GM12878 (cell line): ENCODE results near the gene CDC14B. TPM values are rescaled to one million over a fixed set of nuclear protein-coding genes. Genes with fewer than 3 reads are reported as not detected.

Experiments used
- ATAC-seq: fragments of 200-7000 bp; cut with Tn5 transposase; 3 replicates; pipeline ENCODE4 v1.9.1; 2020; ENCODE audit warnings: mild to moderate bottlenecking, moderate library complexity
- BruUV-seq: library from RNA; stranded (reverse); fragments of 400-500 nt; replicated peaks from 2 replicates; lab custom pipeline; 2021; lab: Mats Ljungman, UMichigan
- CTCF ChIA-PET: fragments of 300-600 bp; sonication (Branson Sonifier 250); formaldehyde crosslinking; extraction: SDS; loops from one replicate; lab custom pipeline; 2021; ENCODE audit warnings: inconsistent platforms; lab: Yijun Ruan, JAX
- POLR2A ChIA-PET: fragments of 350-600 bp; formaldehyde crosslinking; extraction: SDS; loops from one replicate; lab custom pipeline; 2021; ENCODE audit warnings: inconsistent platforms; lab: Charles Lee
- RAD21 ChIA-PET: fragments of 300-600 bp; sonication (Branson Sonifier 250); formaldehyde crosslinking; loops from one replicate; lab custom pipeline; 2023; ENCODE audit warnings: antibody characterized with exemption; ENCODE audit not compliant: unreplicated experiment; lab: Charles Lee
- SMC1A ChIA-PET: fragments of 300-600 bp; sonication (Branson Sonifier 250); formaldehyde crosslinking; loops from one replicate; lab custom pipeline; 2023; ENCODE audit not compliant: unreplicated experiment, uncharacterized antibody; lab: Charles Lee
- DNase-seq: peaks from one replicate; pipeline ENCODE4 v3.0.0-alpha.2; 2011; ENCODE audit warnings: low read depth, low spot score
- FAIRE-seq: peaks from 3 replicates; lab custom pipeline; 2011; peaks lifted over from hg19 to GRCh38; lab: Jason Lieb, UNC
- H2AFZ ChIP-seq: 2 replicates; pipeline ENCODE4 v1.6.0; 2011; ENCODE audit warnings: low read depth, low read length, control low read depth; ENCODE audit not compliant: control insufficient read depth
- H3K27ac ChIP-seq: 2 replicates; pipeline ENCODE4 v1.5.1; 2011; ENCODE audit warnings: control low read depth; ENCODE audit not compliant: control insufficient read depth, insufficient read depth
- H3K27me3 ChIP-seq, 2 experiments: replicated peaks in 1 of 2; 2 replicates each; pipeline versions ENCODE4 v1.6.0 to v1.6.1; 2011; ENCODE audit warnings: low read length in 1 of 2; ENCODE audit not compliant: control insufficient read depth in 2 of 2, insufficient read depth in 2 of 2
- H3K36me3 ChIP-seq, 2 experiments: 2 replicates each; pipeline ENCODE4 v1.5.1; 2011; ENCODE audit warnings: low read length in 1 of 2; ENCODE audit not compliant: control insufficient read depth in 2 of 2, insufficient read depth in 2 of 2
- H3K4me1 ChIP-seq: 2 replicates; pipeline ENCODE4 v1.6.1; 2011; ENCODE audit warnings: mild to moderate bottlenecking, low read length, moderate library complexity, mixed read lengths; ENCODE audit not compliant: control insufficient read depth, insufficient read depth
- H3K4me2 ChIP-seq: 2 replicates; pipeline ENCODE4 v1.6.0; 2011; ENCODE audit warnings: control low read depth; ENCODE audit not compliant: control insufficient read depth, insufficient read depth
- H3K4me3 ChIP-seq: fragments of 200-600 bp; sonication (generic); 2 replicates; pipeline ENCODE4 v1.5.1; 2016
- H3K79me2 ChIP-seq: 2 replicates; pipeline ENCODE4 v1.6.0; 2011; ENCODE audit warnings: low read length; ENCODE audit not compliant: control insufficient read depth, insufficient read depth
- H3K9ac ChIP-seq: 2 replicates; pipeline ENCODE4 v1.8.0; 2011; ENCODE audit warnings: low read length, control low read depth, mixed read lengths; ENCODE audit not compliant: control insufficient read depth, insufficient read depth
- H3K9me3 ChIP-seq: replicated peaks from 3 replicates; pipeline ENCODE4 v1.5.1; 2011; ENCODE audit warnings: mild to moderate bottlenecking, low read length; ENCODE audit not compliant: control insufficient read depth, insufficient read depth
- H4K20me1 ChIP-seq: 2 replicates; pipeline ENCODE4 v1.6.0; 2011; ENCODE audit not compliant: control insufficient read depth, insufficient read depth
- CBX3 ChIP-seq: fragments of 200-600 bp; sonication (generic); IDR thresholded peaks from 2 replicates; pipeline ENCODE4 v1.6.1; 2016; ENCODE audit warnings: low read depth, borderline replicate concordance
- EZH2 ChIP-seq: IDR thresholded peaks from 2 replicates; pipeline ENCODE4 v1.6.1; 2012; ENCODE audit warnings: low read depth, mild to moderate bottlenecking, control low read depth, inconsistent platforms, low read length, borderline replicate concordance; ENCODE audit not compliant: control insufficient read depth
- HDAC2 ChIP-seq: fragments of 200-600 bp; sonication (generic); IDR thresholded peaks from 2 replicates; pipeline ENCODE4 v1.6.1; 2017
- HDAC6 ChIP-seq: fragments of 200-600 bp; sonication (generic); IDR thresholded peaks from one replicate; pipeline ENCODE4 v1.8.0; 2017; ENCODE audit warnings: antibody characterized with exemption; ENCODE audit not compliant: unreplicated experiment
- IRF4 ChIP-seq: IDR thresholded peaks from 2 replicates; pipeline ENCODE4 v1.6.1; 2011; ENCODE audit warnings: low read depth, low read length
- PML ChIP-seq: IDR thresholded peaks from 2 replicates; pipeline ENCODE4 v1.6.1; 2012; ENCODE audit warnings: low read length, inconsistent platforms
- STAT1 ChIP-seq: fragments of 450-650 bp; conservative IDR thresholded peaks from 2 replicates; pipeline ENCODE4 v1.6.1; 2014; ENCODE audit warnings: antibody characterized with exemption, mild to moderate bottlenecking
- TCF12 ChIP-seq: IDR thresholded peaks from 2 replicates; pipeline ENCODE4 v1.6.1; 2011; ENCODE audit warnings: low read depth, mild to moderate bottlenecking, low read length
- TCF3 ChIP-seq: IDR thresholded peaks from 2 replicates; pipeline ENCODE4 v1.6.1; 2012; ENCODE audit warnings: low read depth, mild to moderate bottlenecking, low read length, borderline replicate concordance; ENCODE audit not compliant: insufficient read depth
- ZNF687 ChIP-seq: fragments of 450-650 bp; IDR thresholded peaks from 2 replicates; pipeline ENCODE4 v1.6.1; 2017; ENCODE audit warnings: mild to moderate bottlenecking, moderate library complexity
- WGBS: methylation state at CpG from one replicate; pipeline ENCODE4 v1.1.6; 2016; ENCODE audit warnings: low lambda C conversion rate; ENCODE audit not compliant: insufficient replicate concordance, insufficient coverage; ENCODE audit errors: missing lambda C conversion rate; 5-methylcytosine and 5-hydroxymethylcytosine counted together
- in situ Hi-C: fragments of 300-500 bp; cut with MboI; formaldehyde crosslinking; loops from 9 replicates; pipeline ENCODE4 v1.14.3; 2018; ENCODE audit warnings: mixed read lengths
- intact Hi-C: fragments of 100-400 bp; cut with micrococcal nuclease; formaldehyde crosslinking; loops from one replicate; pipeline ENCODE4 v1.14.2; 2022; ENCODE audit not compliant: unreplicated experiment
- polyA plus RNA-seq, 11 experiments: library from polyadenylated mRNA; depleted of rRNA in 4 of 11; unstranded in 6 of 11; stranded (reverse) in 5 of 11; fragments of >200 nt; fragmentation: Nextera tagmentation in 4 of 11; fragmentation: Illumina TruSeq in 1 of 11; extraction: Ambion mirVana in 4 of 11; extraction: Trizol in 1 of 11; gene quantifications; 1 replicate in 1 of 11; 2 replicates in 10 of 11; pipeline versions ENCODE4 v1.2.1 to v1.2.3, GENCODE V29; 2011 to 2016; ENCODE audit warnings: inconsistent platforms in 2 of 11, missing spikeins in 2 of 11, low read depth in 1 of 11
- total RNA-seq, 4 experiments: library from RNA; depleted of rRNA in 3 of 4; stranded (reverse); fragments of >200 nt in 3 of 4; fragmentation: Illumina TruSeq in 1 of 4; extraction: Trizol in 1 of 4; gene quantifications; 2 replicates each; pipeline versions ENCODE4 v1.2.1 to v1.2.3, GENCODE V29; 2013 to 2021
- TF ChIP-seq, protein P1 (sequence below): fragments of 450-650 bp; IDR thresholded peaks from 2 replicates; pipeline ENCODE4 v1.6.1; 2016; ENCODE audit warnings: mild to moderate bottlenecking
- TF ChIP-seq, protein P2 (sequence below): IDR thresholded peaks from 2 replicates; pipeline ENCODE4 v1.6.1; 2011; ENCODE audit warnings: borderline replicate concordance, low read depth, mild to moderate bottlenecking, moderate library complexity, low read length; ENCODE audit not compliant: insufficient read depth, poor library complexity, severe bottlenecking
- TF ChIP-seq, protein P3 (sequence below): IDR thresholded peaks from 2 replicates; pipeline ENCODE4 v1.6.1; 2012; ENCODE audit warnings: low read depth, low read length, improper control_type of control experiment

CDC14B gene
- total and polyA plus RNA-seq, 10 of the 15 experiments (the other 5 are each of a cell fraction or from before 2014, with no cell fraction given), result 3.7 to 11.7 (median 6.2) TPM

- TF ChIP-seq, protein P1, sequence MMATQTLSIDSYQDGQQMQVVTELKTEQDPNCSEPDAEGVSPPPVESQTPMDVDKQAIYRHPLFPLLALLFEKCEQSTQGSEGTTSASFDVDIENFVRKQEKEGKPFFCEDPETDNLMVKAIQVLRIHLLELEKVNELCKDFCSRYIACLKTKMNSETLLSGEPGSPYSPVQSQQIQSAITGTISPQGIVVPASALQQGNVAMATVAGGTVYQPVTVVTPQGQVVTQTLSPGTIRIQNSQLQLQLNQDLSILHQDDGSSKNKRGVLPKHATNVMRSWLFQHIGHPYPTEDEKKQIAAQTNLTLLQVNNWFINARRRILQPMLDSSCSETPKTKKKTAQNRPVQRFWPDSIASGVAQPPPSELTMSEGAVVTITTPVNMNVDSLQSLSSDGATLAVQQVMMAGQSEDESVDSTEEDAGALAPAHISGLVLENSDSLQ, result no peak
These were observed 120.8 kb downstream of the CDC14B start (continued) for GRCh38 chr9:96498796-96499195.

DNA sequence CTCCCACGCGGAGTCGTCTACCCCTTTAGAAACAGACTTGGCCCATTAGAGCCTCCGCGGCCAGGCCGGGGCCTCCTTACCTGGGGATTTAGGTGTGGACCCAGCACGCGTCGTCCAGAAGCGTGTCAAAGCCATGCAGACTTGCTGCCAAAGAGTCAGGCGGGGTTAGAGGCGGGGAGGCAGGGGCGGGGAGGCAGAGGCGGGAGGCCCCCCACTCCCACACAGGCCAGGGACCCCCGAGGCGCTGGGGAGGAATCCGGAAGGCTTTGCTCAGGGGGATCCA lies 122.6 kb downstream of the CDC14B start:
- no peaks in the 10 kb centered on the region for H3K36me3 ChIP-seq
- no peak overlapping the region for H2AFZ ChIP-seq
- ChIA-PET SMC1A (interaction anchor here (1.1 to 1.6 kb wide), 2 partner anchors 11 to 67 kb away, joined by 3 read pairs; no protein-coding TSS in a partner anchor), CTCF (no interaction called here), RAD21 (no interaction called here)
- FAIRE-seq, result no peak
- H3K9me3 ChIP-seq, result no peaks in the 10 kb centered on the region
- no peak overlapping the region for H3K4me2 ChIP-seq
- no peaks in the 10 kb centered on the region for H4K20me1 ChIP-seq
- TF ChIP-seq IRF4 (no peak), EZH2 (no peak), CBX3 (no peak), HDAC6 (no peak), HDAC2 (no peak), ZNF687 (no peak), TCF12 (no peak), STAT1 (no peak), PML (no peak), TCF3 (no peak)
- TF ChIP-seq, protein P2, sequence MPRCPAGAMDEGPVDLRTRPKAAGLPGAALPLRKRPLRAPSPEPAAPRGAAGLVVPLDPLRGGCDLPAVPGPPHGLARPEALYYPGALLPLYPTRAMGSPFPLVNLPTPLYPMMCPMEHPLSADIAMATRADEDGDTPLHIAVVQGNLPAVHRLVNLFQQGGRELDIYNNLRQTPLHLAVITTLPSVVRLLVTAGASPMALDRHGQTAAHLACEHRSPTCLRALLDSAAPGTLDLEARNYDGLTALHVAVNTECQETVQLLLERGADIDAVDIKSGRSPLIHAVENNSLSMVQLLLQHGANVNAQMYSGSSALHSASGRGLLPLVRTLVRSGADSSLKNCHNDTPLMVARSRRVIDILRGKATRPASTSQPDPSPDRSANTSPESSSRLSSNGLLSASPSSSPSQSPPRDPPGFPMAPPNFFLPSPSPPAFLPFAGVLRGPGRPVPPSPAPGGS, result no peak
- TF ChIP-seq, protein P3, sequence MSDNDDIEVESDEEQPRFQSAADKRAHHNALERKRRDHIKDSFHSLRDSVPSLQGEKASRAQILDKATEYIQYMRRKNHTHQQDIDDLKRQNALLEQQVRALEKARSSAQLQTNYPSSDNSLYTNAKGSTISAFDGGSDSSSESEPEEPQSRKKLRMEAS, result no peak
- TF ChIP-seq, all 136 proteins: peak for 0
- Histone ChIP-seq H3K79me2 (no peaks in the 10 kb centered on the region), H3K27me3 (no peaks in the 10 kb centered on the region), H3K4me1 (no peaks in the 10 kb centered on the region), H3K4me3 (no peak overlapping the region), H3K9ac (no peak overlapping the region), H3K27ac (no peak overlapping the region)
- in situ Hi-C loops (no loop called here), intact Hi-C loops (no loop called here)
- ATAC-seq (no peak), DNase-seq (no peak)
- BruUV-seq, result no TSS peak
- WGBS, result 70% methylated on average over 17 of the region's 17 CpGs
- POLR2A ChIA-PET, result no interaction called here
